Subcutaneous preadipocyte (primary cell): ENCODE results near the gene CD1E. TPM values are rescaled to one million over a fixed set of nuclear protein-coding genes. Genes with fewer than 3 reads are reported as not detected.

Source experiments
- total RNA-seq: library from RNA; depleted of rRNA; stranded (reverse); fragments of >200 nt; gene quantifications from 2 replicates; pipeline ENCODE4 v1.2.3, GENCODE V29; 2012

The CD1E gene
- not detected in 2 replicates for total RNA-seq

DNA sequence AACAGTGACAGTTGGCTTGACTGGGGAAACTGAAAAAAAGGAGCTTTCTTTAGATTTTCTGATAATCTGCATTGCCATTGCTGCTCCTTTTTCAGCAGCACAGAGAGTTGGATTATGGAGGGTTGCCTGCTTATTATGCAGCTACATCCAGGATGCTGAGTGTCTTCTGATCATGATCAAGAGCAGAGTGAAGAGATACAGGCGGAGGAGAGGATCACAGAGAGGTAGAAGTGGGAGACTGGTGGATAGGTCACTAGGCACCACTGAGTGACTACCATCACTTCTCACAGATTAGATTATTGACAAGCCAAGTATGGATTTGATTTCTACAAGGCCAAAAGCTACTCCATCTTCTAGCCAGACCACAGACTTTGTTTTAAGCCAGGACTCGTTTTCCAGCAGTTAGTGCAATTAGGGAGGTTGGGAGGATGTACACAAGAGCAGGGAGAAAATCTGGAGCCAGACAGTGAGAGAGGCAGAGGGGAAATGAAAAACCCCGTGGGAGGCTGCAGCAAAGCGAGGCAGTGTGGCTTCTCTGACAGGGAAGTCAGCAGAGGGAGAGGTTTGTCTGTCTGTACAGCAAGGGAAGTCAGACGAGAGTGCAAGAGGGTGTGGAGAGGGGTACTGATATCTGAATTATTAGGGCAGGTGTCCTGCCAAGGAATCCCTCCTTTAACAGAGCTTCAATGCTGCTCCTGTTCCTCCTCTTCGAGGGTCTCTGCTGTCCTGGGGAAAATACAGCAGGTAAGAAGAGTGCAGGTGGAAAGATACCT is at the start of gene CD1E:
Gene CD1E, plus strand, starts transcription at position 592 of the 773 bp plus-strand sequence. Its CDS starts 95 bp downstream, at position 687.

GRCh38 chr1:158331481-158332150 is 22.1 kb upstream of the CD1E start, which contains the start of gene CD1B:
Gene CD1B, minus strand, starts transcription at chr1:158331531. Its CDS starts 108 bp downstream, at chr1:158331423.

DNA sequence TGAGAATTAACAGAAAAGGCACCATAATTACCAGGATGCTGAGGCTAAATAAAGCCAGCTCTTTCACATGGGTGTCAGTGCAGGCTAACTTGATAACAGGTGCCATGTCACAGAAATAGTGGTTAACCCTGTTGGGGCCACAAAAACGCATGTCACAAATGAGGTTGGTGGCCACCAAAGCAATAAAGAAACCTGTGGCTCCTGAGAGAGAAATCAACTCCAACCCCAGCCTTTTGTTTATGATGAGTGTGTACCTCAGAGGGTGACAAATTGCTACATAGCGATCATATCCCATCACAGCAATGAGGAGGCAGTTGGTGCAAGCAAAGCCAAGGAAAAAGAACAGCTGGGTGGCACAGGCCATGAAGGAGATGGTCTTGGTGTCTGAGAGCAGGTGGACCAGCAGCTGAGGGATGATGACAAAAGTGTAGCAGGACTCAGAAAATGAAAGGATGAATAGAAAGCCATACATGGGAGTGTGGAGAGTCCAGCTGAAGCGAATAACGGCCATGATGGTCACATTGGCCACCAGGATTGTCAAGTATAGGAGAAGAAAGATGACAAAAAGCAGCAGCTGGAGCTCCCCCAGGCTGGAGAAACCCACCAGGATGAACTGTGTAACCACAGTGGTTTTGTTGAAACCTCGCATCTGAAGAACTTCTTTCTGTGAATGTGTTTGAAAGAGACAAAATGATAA is 45.3 kb downstream of the CD1E start, which contains the start of gene OR10T2:
Gene OR10T2, minus strand, starts transcription at position 649 of the 697 bp plus-strand sequence. Its CDS starts 0 bp downstream, at position 649.

Other genes with a start within 250 kb of the CD1E start
- gene CD1D, start 173.0 kb upstream of the CD1E start, total RNA-seq, result 0.37 and 0.39 TPM in 2 replicates
- not detected in 2 replicates for gene CD1A, start 99.5 kb upstream of the CD1E start, total RNA-seq
- not detected in 2 replicates for gene CD1C, start 64.0 kb upstream of the CD1E start, total RNA-seq
- not detected in 2 replicates for gene CD1B, start 22.4 kb upstream of the CD1E start, total RNA-seq
- gene OR10T2, start 45.6 kb downstream of the CD1E start, total RNA-seq, result not detected in 2 replicates
- not detected in 2 replicates for gene OR10K2, start 72.3 kb downstream of the CD1E start, total RNA-seq
- gene OR10K1, start 107.9 kb downstream of the CD1E start, total RNA-seq, result not detected in 2 replicates
- gene OR10R2, start 118.3 kb downstream of the CD1E start, total RNA-seq, result not detected in 2 replicates
- gene OR6Y1, start 200.5 kb downstream of the CD1E start, total RNA-seq, result not detected in 2 replicates
- not detected in 2 replicates for gene OR6P1, start 216.7 kb downstream of the CD1E start, total RNA-seq
- not detected in 2 replicates for gene OR10X1, start 226.0 kb downstream of the CD1E start, total RNA-seq